HUES6 (cell line): ENCODE measurements around the gene RHBDD1.

ENCODE experiments used
- H3K27ac ChIP-seq: 2 replicates; pipeline ENCODE4 v1.7.0; 2013; ENCODE audit warnings: low read depth, mild to moderate bottlenecking, low read length, inconsistent platforms
- H3K27me3 ChIP-seq: 2 replicates; pipeline ENCODE4 v1.6.1; 2013; ENCODE audit warnings: low read length; ENCODE audit not compliant: control insufficient read depth, insufficient read depth
- H3K36me3 ChIP-seq: 2 replicates; pipeline ENCODE4 v1.6.1; 2013; ENCODE audit warnings: low read length; ENCODE audit not compliant: control insufficient read depth, insufficient read depth
- H3K4me1 ChIP-seq: 2 replicates; pipeline ENCODE4 v1.6.1; 2013; ENCODE audit warnings: low read length; ENCODE audit not compliant: control insufficient read depth, insufficient read depth
- H3K4me3 ChIP-seq: 2 replicates; pipeline ENCODE4 v1.5.1; 2013; ENCODE audit warnings: low read depth, low read length
- H3K9ac ChIP-seq: one replicate; pipeline ENCODE4 v1.6.1; 2013; ENCODE audit warnings: mild to moderate bottlenecking, low read length
- H3K9me3 ChIP-seq: 2 replicates; pipeline ENCODE4 v1.6.1; 2013; ENCODE audit warnings: low read depth, low read length; ENCODE audit not compliant: control insufficient read depth, insufficient read depth

RHBDD1 gene

GRCh38 chr2:226969417-226970080 lies 133.7 kb downstream of the RHBDD1 start:
- no peaks in the 10 kb centered on the region for H3K36me3 ChIP-seq
- no peaks in the 10 kb centered on the region for H3K9me3 ChIP-seq
- H3K27me3 ChIP-seq, result no peaks in the 10 kb centered on the region
- H3K4me3 ChIP-seq, result no peak overlapping the region
- H3K4me1 ChIP-seq, result no peaks in the 10 kb centered on the region
- H3K27ac ChIP-seq, result no peak overlapping the region
- H3K9ac ChIP-seq, result no peak overlapping the region

- Histone ChIP-seq H3K4me1 (no peaks in the 10 kb centered on the region), H3K27me3 (no peaks in the 10 kb centered on the region), H3K27ac (no peak overlapping the region), H3K9ac (no peak overlapping the region), H3K9me3 (no peaks in the 10 kb centered on the region), H3K36me3 (no peaks in the 10 kb centered on the region), H3K4me3 (no peak overlapping the region)
These were observed 134.5 kb downstream of the RHBDD1 start for GRCh38 chr2:226970362-226970761.

- Histone ChIP-seq H3K4me1 (no peaks in the 10 kb centered on the region), H3K27ac (no peak overlapping the region), H3K36me3 (no peaks in the 10 kb centered on the region), H3K27me3 (no peaks in the 10 kb centered on the region), H3K4me3 (no peak overlapping the region), H3K9ac (no peak overlapping the region), H3K9me3 (no peaks in the 10 kb centered on the region)
These were observed 135.2 kb downstream of the RHBDD1 start for GRCh38 chr2:226971084-226971483.

GRCh38 chr2:226971770-226972169 lies 135.9 kb downstream of the RHBDD1 start:
- Histone ChIP-seq H3K9me3 (no peaks in the 10 kb centered on the region), H3K27me3 (no peaks in the 10 kb centered on the region), H3K4me1 (no peaks in the 10 kb centered on the region), H3K9ac (no peak overlapping the region), H3K27ac (no peak overlapping the region), H3K4me3 (no peak overlapping the region), H3K36me3 (no peaks in the 10 kb centered on the region)

- no peaks in the 10 kb centered on the region for H3K27me3 ChIP-seq
- no peaks in the 10 kb centered on the region for H3K36me3 ChIP-seq
- H3K9me3 ChIP-seq, result no peaks in the 10 kb centered on the region
- no peaks in the 10 kb centered on the region for H3K4me1 ChIP-seq
- no peak overlapping the region for H3K4me3 ChIP-seq
- no peak overlapping the region for H3K27ac ChIP-seq
- H3K9ac ChIP-seq, result no peak overlapping the region
These were observed 138.0 kb downstream of the RHBDD1 start for GRCh38 chr2:226973816-226974215.

GRCh38 chr2:226977775-226978190 lies 141.9 kb downstream of the RHBDD1 start:
- no peaks in the 10 kb centered on the region for H3K9me3 ChIP-seq
- H3K9ac ChIP-seq, result no peak overlapping the region
- H3K27me3 ChIP-seq, result no peaks in the 10 kb centered on the region
- no peaks in the 10 kb centered on the region for H3K36me3 ChIP-seq
- H3K27ac ChIP-seq, result no peak overlapping the region
- H3K4me3 ChIP-seq, result no peak overlapping the region
- no peaks in the 10 kb centered on the region for H3K4me1 ChIP-seq

GRCh38 chr2:226978300-226978699 lies 142.4 kb downstream of the RHBDD1 start:
- H3K9me3 ChIP-seq, result no peaks in the 10 kb centered on the region
- H3K36me3 ChIP-seq, result no peaks in the 10 kb centered on the region
- H3K9ac ChIP-seq, result no peak overlapping the region

GRCh38 chr2:226979004-226979403 lies 143.2 kb downstream of the RHBDD1 start:
- H3K27ac ChIP-seq, result no peak overlapping the region
- no peak overlapping the region for H3K9ac ChIP-seq
- H3K4me1 ChIP-seq, result peaks cover 2% of the 10 kb centered on the region; the same call in 1 of the 2 replicates
- H3K36me3 ChIP-seq, result no peaks in the 10 kb centered on the region
- H3K27me3 ChIP-seq, result no peaks in the 10 kb centered on the region
- no peak overlapping the region for H3K4me3 ChIP-seq
- H3K9me3 ChIP-seq, result no peaks in the 10 kb centered on the region

More at GRCh38 chr2:226978300-226978699, 142.4 kb downstream of the RHBDD1 start:
- Histone ChIP-seq H3K4me3 (no peak overlapping the region), H3K27me3 (no peaks in the 10 kb centered on the region), H3K27ac (no peak overlapping the region), H3K4me1 (no peaks in the 10 kb centered on the region)

GRCh38 chr2:226981791-226982326 lies 146.0 kb downstream of the RHBDD1 start:
- H3K9me3 ChIP-seq, result no peaks in the 10 kb centered on the region
- no peak overlapping the region for H3K27ac ChIP-seq
- H3K27me3 ChIP-seq, result no peaks in the 10 kb centered on the region
- H3K9ac ChIP-seq, result no peak overlapping the region
- H3K4me3 ChIP-seq, result no peak overlapping the region
- no peaks in the 10 kb centered on the region for H3K36me3 ChIP-seq
- peaks cover 14% of the 10 kb centered on the region for H3K4me1 ChIP-seq

GRCh38 chr2:226983895-226984749 lies 148.3 kb downstream of the RHBDD1 start:
- Histone ChIP-seq H3K9me3 (no peaks in the 10 kb centered on the region), H3K9ac (peak overlapping the region; percentile 6), H3K4me3 (no peak overlapping the region), H3K36me3 (no peaks in the 10 kb centered on the region), H3K4me1 (peaks cover 14% of the 10 kb centered on the region), H3K27me3 (no peaks in the 10 kb centered on the region), H3K27ac (0 out of 2 replicates have a peak overlapping the region, but pooled peaks have one; percentile 38)
